ENCODE data around the gene IL17RA.
"Not testable (repeated sequence)": the region's sequence is repeated elsewhere in the genome, so short reads cannot be mapped to it uniquely, and the experiment has no call there.

GRCh38 chr22:17036842-17037711 lies 47.7 kb upstream of the IL17RA start:
- TF ChIP-seq ZNF274 (IDR thresholded peaks at IDR 0.05; ENCODE audit: low read depth, low read length); YY1 (IDR thresholded peaks at IDR 0.05; ENCODE audit: insufficient read depth, insufficient read length): not testable (repeated sequence)
